ENCODE data around the gene NOA1.

The NOA1 gene

GRCh38 chr4:57018980-57019379, 41.6 kb upstream of the NOA1 start:
- no peak for ATAC-seq (ENCODE audit: insufficient read depth, low read depth)
- Histone ChIP-seq H3K4me2 (ENCODE audit: insufficient read depth, low read length) (no peak overlapping the region), H2AFZ (ENCODE audit: low read depth, low read length) (no peak overlapping the region), H3K4me3 (ENCODE audit: low read depth in 1 of 2, low read length in 2 of 2) (no peak overlapping the region), H3K27me3 (ENCODE audit: insufficient read depth, low read length, poor library complexity) (no peaks in the 10 kb centered on the region), H3K27ac (ENCODE audit: low read length) (no peak overlapping the region), H3K79me2 (ENCODE audit: insufficient read depth, low read length) (no peaks in the 10 kb centered on the region), H3K4me1 (ENCODE audit: insufficient read depth, low read length) (no peaks in the 10 kb centered on the region), H3K9me3 (ENCODE audit: insufficient read depth, low read length, severe bottlenecking) (no peaks in the 10 kb centered on the region), H4K20me1 (ENCODE audit: insufficient read depth, low read length) (0 out of 2 replicates have a peak, but pooled peaks cover 3% of the 10 kb centered on the region), H3K36me3 (ENCODE audit: insufficient read depth, low read length) (peaks cover 90% of the 10 kb centered on the region), H3K9ac (ENCODE audit: low read depth, low read length) (no peak overlapping the region)
- no peak for DNase-seq
- TF ChIP-seq EZH2 (IDR thresholded peaks at IDR 0.05; ENCODE audit: borderline replicate concordance, low read depth, low read length, severe bottlenecking) (no peak), CTCF (IDR thresholded peaks at IDR 0.05; ENCODE audit: borderline replicate concordance, extremely low read depth, low read length, poor library complexity, severe bottlenecking) (no peak)

- no peak for ATAC-seq (ENCODE audit: insufficient read depth, low read depth)
Measured at GRCh38 chr4:57013543-57014120, 36.2 kb upstream of the NOA1 start.

DNA sequence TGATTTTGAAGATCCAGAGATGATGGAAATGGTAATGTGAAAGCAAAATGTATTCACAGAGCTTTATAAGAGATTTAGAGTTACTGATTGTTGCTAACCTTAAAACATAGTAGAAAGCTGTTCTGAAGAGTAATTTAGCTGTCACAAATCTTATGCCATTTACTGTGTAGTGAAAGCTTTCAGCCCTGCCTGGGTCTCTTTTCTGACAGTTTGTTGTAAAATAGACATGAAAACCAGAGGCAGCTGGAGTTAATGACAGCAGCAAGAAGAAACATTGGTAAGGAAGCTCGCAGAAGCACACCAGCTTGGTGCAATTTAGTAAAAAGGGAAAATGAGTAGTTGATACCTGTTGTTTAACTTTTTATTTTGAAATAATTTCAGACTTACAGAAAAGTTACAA, 22.3 kb upstream of the NOA1 start:
- Histone ChIP-seq H3K4me2 (ENCODE audit: insufficient read depth, low read length) (no peak overlapping the region), H3K4me3 (ENCODE audit: low read depth in 1 of 2, low read length in 2 of 2) (no peak overlapping the region), H3K79me2 (ENCODE audit: insufficient read depth, low read length) (peaks cover 28% of the 10 kb centered on the region), H3K27ac (ENCODE audit: low read length) (no peak overlapping the region), H2AFZ (ENCODE audit: low read depth, low read length) (no peak overlapping the region), H3K9me3 (ENCODE audit: insufficient read depth, low read length, severe bottlenecking) (no peaks in the 10 kb centered on the region), H3K4me1 (ENCODE audit: insufficient read depth, low read length) (no peaks in the 10 kb centered on the region), H4K20me1 (ENCODE audit: insufficient read depth, low read length) (peaks cover 14% of the 10 kb centered on the region), H3K27me3 (ENCODE audit: insufficient read depth, low read length, poor library complexity) (no peaks in the 10 kb centered on the region), H3K9ac (ENCODE audit: low read depth, low read length) (no peak overlapping the region), H3K36me3 (ENCODE audit: insufficient read depth, low read length) (peaks cover 90% of the 10 kb centered on the region)
- DNase-seq (no peak), ATAC-seq (ENCODE audit: insufficient read depth, low read depth) (no peak)
- TF ChIP-seq CTCF (IDR thresholded peaks at IDR 0.05; ENCODE audit: borderline replicate concordance, extremely low read depth, low read length, poor library complexity, severe bottlenecking) (no peak), EZH2 (IDR thresholded peaks at IDR 0.05; ENCODE audit: borderline replicate concordance, low read depth, low read length, severe bottlenecking) (no peak)

More at GRCh38 chr4:57013543-57014120, 36.2 kb upstream of the NOA1 start:
- H3K4me1 ChIP-seq (ENCODE audit: insufficient read depth, low read length): no peaks in the 10 kb centered on the region
- no peaks in the 10 kb centered on the region for H3K79me2 ChIP-seq (ENCODE audit: insufficient read depth, low read length)
- no peak overlapping the region for H2AFZ ChIP-seq (ENCODE audit: low read depth, low read length)
- H3K9ac ChIP-seq (ENCODE audit: low read depth, low read length): no peak overlapping the region
- H3K27ac ChIP-seq (ENCODE audit: low read length): no peak overlapping the region
- DNase-seq: no peak
- no peaks in the 10 kb centered on the region for H3K9me3 ChIP-seq (ENCODE audit: insufficient read depth, low read length, severe bottlenecking)
- H3K27me3 ChIP-seq (ENCODE audit: insufficient read depth, low read length, poor library complexity): no peaks in the 10 kb centered on the region
- no peak for TF ChIP-seq CTCF (IDR thresholded peaks at IDR 0.05; ENCODE audit: borderline replicate concordance, extremely low read depth, low read length, poor library complexity, severe bottlenecking)
- no peak for TF ChIP-seq EZH2 (IDR thresholded peaks at IDR 0.05; ENCODE audit: borderline replicate concordance, low read depth, low read length, severe bottlenecking)
- H3K4me3 ChIP-seq (ENCODE audit: low read depth in 1 of 2, low read length in 2 of 2): no peak overlapping the region
- no peak overlapping the region for H3K4me2 ChIP-seq (ENCODE audit: insufficient read depth, low read length)
- no peaks in the 10 kb centered on the region for H4K20me1 ChIP-seq (ENCODE audit: insufficient read depth, low read length)
- peaks cover 85% of the 10 kb centered on the region for H3K36me3 ChIP-seq (ENCODE audit: insufficient read depth, low read length)

Measured in DND-41 (cell line).